HepG2 (cell line): ENCODE measurements around the gene NBR1. TPM values are rescaled to one million over a fixed set of nuclear protein-coding genes. Genes with fewer than 3 reads are reported as not detected.

ENCODE experiments used
- ATAC-seq: fragments of 200-7000 bp; cut with Tn5 transposase; 3 replicates; pipeline ENCODE4 v1.9.1; 2020; ENCODE audit warnings: mild to moderate bottlenecking, moderate library complexity
- BruUV-seq: library from RNA; stranded (reverse); fragments of 400-500 nt; replicated peaks from 2 replicates; lab custom pipeline; 2021; lab: Mats Ljungman, UMichigan
- CTCF ChIA-PET: fragments of 300-600 bp; formaldehyde crosslinking; extraction: SDS; loops from one replicate; lab custom pipeline; 2021; ENCODE audit warnings: low total read pairs, inconsistent platforms, low intra/inter-chr PET ratio; lab: Yijun Ruan, JAX
- POLR2A ChIA-PET: fragments of 350-600 bp; sonication (Branson Sonifier 250); formaldehyde crosslinking; loops from one replicate; lab custom pipeline; 2020; ENCODE audit warnings: antibody characterized with exemption, inconsistent platforms; lab: Yijun Ruan, JAX
- DNase-seq: peaks from one replicate; pipeline ENCODE4 v3.0.0-alpha.2; 2015; ENCODE audit warnings: low spot score
- FAIRE-seq: peaks from 3 replicates; lab custom pipeline; 2011; peaks lifted over from hg19 to GRCh38; lab: Jason Lieb, UNC
- H2AFZ ChIP-seq: one replicate; pipeline ENCODE4 v1.6.1; 2011; ENCODE audit warnings: low read length, inconsistent platforms
- H3K27ac ChIP-seq: fragments of 300-600 bp; 3 replicates; pipeline ENCODE4 v1.8.0; 2011; ENCODE audit warnings: mixed run types, mild to moderate bottlenecking, mixed read lengths, low read length, inconsistent platforms; ENCODE audit not compliant: insufficient read depth; ENCODE audit errors: extremely low read length
- H3K27me3 ChIP-seq, 2 experiments: fragments of 200-600 bp in 1 of 2; 2 replicates in 1 of 2; 3 replicates in 1 of 2; pipeline versions ENCODE4 v1.6.0 to v1.8.0; 2011; ENCODE audit warnings: low read length in 2 of 2, mild to moderate bottlenecking in 2 of 2, moderate library complexity in 2 of 2, inconsistent platforms in 1 of 2; ENCODE audit not compliant: insufficient read depth in 2 of 2, control insufficient read depth in 1 of 2
- H3K36me3 ChIP-seq, 2 experiments: fragments of 200-600 bp in 1 of 2; replicated peaks in 1 of 2; 2 replicates in 1 of 2; 3 replicates in 1 of 2; pipeline versions ENCODE4 v1.5.1 to v1.8.0; 2011; ENCODE audit warnings: low read length in 2 of 2, inconsistent platforms in 1 of 2; ENCODE audit not compliant: insufficient read depth in 2 of 2, control insufficient read depth in 1 of 2
- H3K4me1 ChIP-seq: 2 replicates; pipeline ENCODE4 v1.5.1; 2012; ENCODE audit warnings: low read length, inconsistent platforms; ENCODE audit not compliant: insufficient read depth
- H3K4me2 ChIP-seq: 2 replicates; pipeline ENCODE4 v1.6.0; 2011; ENCODE audit warnings: low read depth, low read length, inconsistent platforms
- H3K4me3 ChIP-seq, 3 experiments: fragments of 200-600 bp in 1 of 3; sonication (generic), shearing (Covaris generic) in 1 of 3; replicated peaks in 1 of 3; 2 replicates each; pipeline ENCODE4 v1.5.1; 2011 to 2016; ENCODE audit warnings: low read length in 3 of 3, inconsistent platforms in 2 of 3, low read depth in 2 of 3, mild to moderate bottlenecking in 2 of 3, control low read depth in 1 of 3, mixed read lengths in 1 of 3; ENCODE audit not compliant: insufficient read depth in 1 of 3
- H3K79me2 ChIP-seq: one replicate; pipeline ENCODE4 v1.6.1; 2011; ENCODE audit warnings: low read length, inconsistent platforms; ENCODE audit not compliant: insufficient read depth
- H3K9ac ChIP-seq: 2 replicates; pipeline ENCODE4 v1.6.0; 2011; ENCODE audit warnings: mild to moderate bottlenecking, low read depth, low read length, inconsistent platforms; ENCODE audit not compliant: insufficient read depth
- H3K9me3 ChIP-seq: 2 replicates; pipeline ENCODE4 v1.5.1; 2012; ENCODE audit warnings: mild to moderate bottlenecking, low read length
- H4K20me1 ChIP-seq: 2 replicates; pipeline ENCODE4 v1.6.0; 2011; ENCODE audit warnings: inconsistent platforms, mild to moderate bottlenecking, low read length, moderate library complexity; ENCODE audit not compliant: insufficient read depth
- ATF7 ChIP-seq, 2 experiments: fragments of 450-650 bp in 1 of 2; sonication (generic) in 1 of 2; formaldehyde crosslinking in 1 of 2; IDR thresholded peaks; 2 replicates each; pipeline versions ENCODE4 v1.4.0 to v1.6.1; 2016 to 2020; ENCODE audit warnings: antibody characterized with exemption in 1 of 2, mild to moderate bottlenecking in 1 of 2, missing genetic modification reagents in 1 of 2
- CREB3 ChIP-seq: sonication (generic); formaldehyde crosslinking; IDR thresholded peaks from 2 replicates; pipeline ENCODE4 v1.5.0; 2020; ENCODE audit warnings: missing genetic modification reagents
- FOXO1 ChIP-seq: sonication (generic); formaldehyde crosslinking; IDR thresholded peaks from 2 replicates; pipeline ENCODE4 v1.4.0; 2020; ENCODE audit warnings: missing genetic modification reagents
- HNRNPLL ChIP-seq: fragments of 200-400 bp; formaldehyde crosslinking; IDR thresholded peaks from 2 replicates; pipeline ENCODE4 v1.6.1; 2017; ENCODE audit warnings: mild to moderate bottlenecking, low read depth, low read length; ENCODE audit not compliant: poor library complexity, severe bottlenecking
- HOXD1 ChIP-seq: sonication (generic); formaldehyde crosslinking; IDR thresholded peaks from 2 replicates; pipeline ENCODE4 v1.5.0; 2020; ENCODE audit warnings: missing genetic modification reagents
- MTF1 ChIP-seq: sonication (generic); formaldehyde crosslinking; IDR thresholded peaks from 2 replicates; pipeline ENCODE4 v1.5.0; 2020; ENCODE audit warnings: missing genetic modification reagents
- PHB2 ChIP-seq: fragments of 450-650 bp; IDR thresholded peaks from 2 replicates; pipeline ENCODE4 v1.6.1; 2018; ENCODE audit not compliant: partially characterized antibody
- TRIM24 ChIP-seq: sonication (generic); formaldehyde crosslinking; IDR thresholded peaks from 2 replicates; pipeline ENCODE4 v1.8.0; 2022; ENCODE audit warnings: mild to moderate bottlenecking, missing genetic modification reagents
- ZFP1 ChIP-seq: IDR thresholded peaks from 2 replicates; pipeline ENCODE4 v1.6.1; 2016
- ZNF253 ChIP-seq: sonication (generic); formaldehyde crosslinking; IDR thresholded peaks from 2 replicates; pipeline ENCODE4 v1.8.0; 2022; ENCODE audit warnings: mild to moderate bottlenecking, missing genetic modification reagents, borderline replicate concordance
- ZNF281 ChIP-seq: sonication (generic); formaldehyde crosslinking; IDR thresholded peaks from 2 replicates; pipeline ENCODE4 v1.4.0; 2020; ENCODE audit warnings: missing genetic modification reagents, borderline replicate concordance
- ZNF337 ChIP-seq: sonication (generic); formaldehyde crosslinking; IDR thresholded peaks from 2 replicates; pipeline ENCODE4 v1.5.1; 2020; ENCODE audit warnings: missing genetic modification reagents, low read depth, mild to moderate bottlenecking, borderline replicate concordance
- ZNF816 ChIP-seq: sonication (generic); formaldehyde crosslinking; IDR thresholded peaks from 2 replicates; pipeline ENCODE4 v1.8.0; 2022; ENCODE audit warnings: missing genetic modification reagents, mild to moderate bottlenecking, borderline replicate concordance
- WGBS: methylation state at CpG from one replicate; pipeline ENCODE4 v1.1.6; 2017; ENCODE audit warnings: low lambda C conversion rate; 5-methylcytosine and 5-hydroxymethylcytosine counted together
- in situ Hi-C: cut with HindIII; loops from 2 replicates; pipeline ENCODE4 v1.10.0; 2017; ENCODE audit warnings: low pct_unique_long_range_greater_than_20kb; ENCODE audit not compliant: extremely low pct_ligation_motif_present
- intact Hi-C: fragments of 100-400 bp; cut with micrococcal nuclease; formaldehyde crosslinking; loops from one replicate; pipeline ENCODE4 v1.10.0; 2022; ENCODE audit not compliant: unreplicated experiment
- polyA plus RNA-seq, 8 experiments: library from polyadenylated mRNA; depleted of rRNA in 3 of 8; stranded (reverse) in 7 of 8; unstranded in 1 of 8; fragments of >200 nt; fragmentation: Illumina TruSeq in 4 of 8; extraction: Trizol in 4 of 8; gene quantifications; 2 replicates each; pipeline versions ENCODE4 v1.2.1 to v1.2.3, GENCODE V29; 2011 to 2016; ENCODE audit warnings: low read depth in 4 of 8, missing spikeins in 1 of 8, mixed read lengths in 1 of 8; ENCODE audit not compliant: insufficient read depth in 1 of 8
- total RNA-seq, 5 experiments: library from RNA; depleted of rRNA; stranded (reverse); fragments of >200 nt; fragmentation: Illumina TruSeq; extraction: Trizol; gene quantifications; 2 replicates each; pipeline ENCODE4 v1.2.3, GENCODE V29; 2016; ENCODE audit warnings: low read depth in 1 of 5
- TF ChIP-seq, protein P1 (sequence below): sonication (generic); formaldehyde crosslinking; IDR thresholded peaks from 2 replicates; pipeline ENCODE4 v1.4.0; 2020; ENCODE audit warnings: missing genetic modification reagents

Gene NBR1
- total and polyA plus RNA-seq, 2 of the 13 experiments (the other 11 are each of a cell fraction or from before 2014, with no cell fraction given), result 51.7 to 121 TPM

GRCh38 chr17:43193251-43193650, 22.2 kb downstream of the NBR1 start:
- in situ Hi-C loops (no loop called here), intact Hi-C loops (no loop called here)
- 97% methylated on average over 5 of the region's 5 CpGs for WGBS
- no peak overlapping the region for H2AFZ ChIP-seq
- no peaks in the 10 kb centered on the region for H3K79me2 ChIP-seq
- H3K4me2 ChIP-seq, result no peak overlapping the region
- no peak overlapping the region for H3K9ac ChIP-seq
- no peaks in the 10 kb centered on the region for H3K4me1 ChIP-seq
- ChIA-PET POLR2A (no interaction called here), CTCF (no interaction called here)
- no peak overlapping the region for H3K27ac ChIP-seq
- no peak for ATAC-seq
- H3K27me3 ChIP-seq, result no peaks in the 10 kb centered on the region
- no peak overlapping the region for H3K4me3 ChIP-seq
- H4K20me1 ChIP-seq, result no peaks in the 10 kb centered on the region
- FAIRE-seq, result no peak
- no peak for DNase-seq
- peaks cover 44 to 84% of the 10 kb centered on the region in 2 experiments for H3K36me3 ChIP-seq
- no peaks in the 10 kb centered on the region for H3K9me3 ChIP-seq
- TF ChIP-seq ZNF816 (no peak), ZNF253 (CRISPR knock-in tag) (no peak), ZNF337 (CRISPR knock-in tag) (no peak), ATF7 (IDR thresholded peaks at IDR 0.05) (no peak), ATF7 (CRISPR knock-in tag; IDR thresholded peaks at IDR 0.05) (no peak), ZFP1 (CRISPR knock-in tag) (no peak), TRIM24 (CRISPR knock-in tag) (no peak)
- no TSS peak for BruUV-seq

DNA sequence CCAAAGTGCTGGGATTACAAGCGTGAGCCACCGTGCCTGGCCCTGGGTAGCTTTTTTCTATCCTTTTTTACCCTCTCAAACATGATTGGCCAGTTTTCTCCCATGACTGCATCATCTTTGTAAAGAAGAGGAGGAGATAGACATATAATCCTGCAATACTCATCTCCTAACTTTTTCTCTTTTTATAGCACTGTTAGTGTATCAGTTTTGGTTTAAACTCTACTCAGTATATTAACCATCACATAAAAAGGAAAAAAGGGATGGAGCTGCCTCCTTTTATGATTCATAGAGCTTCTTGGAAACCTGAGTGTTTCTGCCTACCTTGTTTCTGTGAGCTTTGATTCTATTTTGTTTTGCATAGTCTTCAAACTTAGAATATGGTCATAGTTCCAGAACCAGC, 28.6 kb downstream of the NBR1 start:
- H3K36me3 ChIP-seq, result peaks cover 45 to 81% of the 10 kb centered on the region in 2 experiments
- H3K27me3 ChIP-seq, result no peaks in the 10 kb centered on the region
- H3K4me3 ChIP-seq, result no peak overlapping the region
- intact Hi-C loops, result no loop called here
- no peak for FAIRE-seq
- peaks cover 14% of the 10 kb centered on the region; the same call in 1 of the 2 replicates for H3K4me1 ChIP-seq
- ChIA-PET CTCF (no interaction called here), POLR2A (interaction anchor here (0.9 to 7.4 kb wide), 5 partner anchors 13 to 116 kb away, joined by 4 to 44 read pairs (median 8); partner anchors contain the start of genes NBR1 and TMEM106A)
- WGBS, result 96% methylated on average over 2 of the region's 2 CpGs
- DNase-seq, result no peak
- H4K20me1 ChIP-seq, result no peaks in the 10 kb centered on the region
- H3K9me3 ChIP-seq, result no peaks in the 10 kb centered on the region
- no peak overlapping the region for H3K4me2 ChIP-seq
- H3K9ac ChIP-seq, result no peak overlapping the region
- H2AFZ ChIP-seq, result no peak overlapping the region
- in situ Hi-C loops, result no loop called here
- no peak overlapping the region for H3K27ac ChIP-seq
- no peaks in the 10 kb centered on the region for H3K79me2 ChIP-seq
- no TSS peak for BruUV-seq
- ATAC-seq, result no peak
- TF ChIP-seq HNRNPLL (no peak), PHB2 (no peak), HOXD1 (CRISPR knock-in tag) (no peak), MTF1 (CRISPR knock-in tag) (no peak), ZNF281 (CRISPR knock-in tag) (no peak), FOXO1 (no peak), CREB3 (no peak)
- TF ChIP-seq, protein P1, sequence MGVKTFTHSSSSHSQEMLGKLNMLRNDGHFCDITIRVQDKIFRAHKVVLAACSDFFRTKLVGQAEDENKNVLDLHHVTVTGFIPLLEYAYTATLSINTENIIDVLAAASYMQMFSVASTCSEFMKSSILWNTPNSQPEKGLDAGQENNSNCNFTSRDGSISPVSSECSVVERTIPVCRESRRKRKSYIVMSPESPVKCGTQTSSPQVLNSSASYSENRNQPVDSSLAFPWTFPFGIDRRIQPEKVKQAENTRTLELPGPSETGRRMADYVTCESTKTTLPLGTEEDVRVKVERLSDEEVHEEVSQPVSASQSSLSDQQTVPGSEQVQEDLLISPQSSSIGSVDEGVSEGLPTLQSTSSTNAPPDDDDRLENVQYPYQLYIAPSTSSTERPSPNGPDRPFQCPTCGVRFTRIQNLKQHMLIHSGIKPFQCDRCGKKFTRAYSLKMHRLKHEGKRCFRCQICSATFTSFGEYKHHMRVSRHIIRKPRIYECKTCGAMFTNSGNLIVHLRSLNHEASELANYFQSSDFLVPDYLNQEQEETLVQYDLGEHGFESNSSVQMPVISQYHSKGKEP (CRISPR knock-in tag), result no peak
